NCI-H2029 (cell line): ENCODE results near the gene SNX24.

Experiments
- DNase-seq: peaks from one replicate; lab custom pipeline; 2025; lab: John Stamatoyannopoulos, UW

SNX24 gene

DNA sequence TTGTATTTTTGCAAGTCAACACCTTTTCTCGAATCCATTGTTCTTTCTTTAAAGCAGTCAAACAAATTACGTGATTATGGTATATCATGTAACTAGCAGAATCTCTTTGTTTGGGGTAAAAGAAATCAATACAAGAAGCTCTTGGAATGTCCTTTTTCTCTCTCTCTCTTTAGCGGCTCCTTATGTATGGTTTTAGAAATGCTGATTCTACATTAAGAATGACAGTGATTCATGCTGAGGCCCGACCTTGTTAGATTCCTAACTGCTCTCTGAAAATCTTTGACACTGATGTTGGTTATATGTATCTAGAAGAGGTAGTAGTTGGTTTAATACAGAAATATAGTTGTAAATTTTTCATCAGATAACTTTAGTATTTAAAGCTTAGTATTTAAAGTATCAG lies 76.4 kb downstream of the SNX24 start:
- no peak for DNase-seq

- DNase-seq: no peak
Observed at GRCh38 chr5:122924203-122924602, 78.8 kb downstream of the SNX24 start.

- DNase-seq: no peak
Observed at GRCh38 chr5:122924719-122925395, 79.4 kb downstream of the SNX24 start.

DNA sequence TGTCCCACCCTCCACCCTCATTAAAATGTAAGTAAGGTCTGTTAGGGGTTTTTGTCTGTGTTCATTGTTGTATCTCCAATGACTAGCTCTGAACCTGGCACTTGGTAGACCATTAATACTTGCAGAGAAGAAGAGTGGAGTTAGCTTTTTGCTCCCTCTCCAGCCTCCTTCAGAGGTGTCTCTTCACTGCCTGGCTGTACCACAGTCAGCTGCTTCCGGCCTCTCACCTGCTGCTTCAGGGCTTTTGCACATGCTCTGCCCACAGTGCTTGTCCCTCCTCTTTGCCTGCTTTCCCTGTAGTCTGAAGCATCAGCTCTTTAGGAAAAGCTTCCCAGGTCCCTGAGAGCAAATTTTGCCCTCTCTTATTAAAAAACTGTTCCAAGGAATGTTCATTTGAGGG lies 83.6 kb downstream of the SNX24 start:
- DNase-seq: no peak

DNA sequence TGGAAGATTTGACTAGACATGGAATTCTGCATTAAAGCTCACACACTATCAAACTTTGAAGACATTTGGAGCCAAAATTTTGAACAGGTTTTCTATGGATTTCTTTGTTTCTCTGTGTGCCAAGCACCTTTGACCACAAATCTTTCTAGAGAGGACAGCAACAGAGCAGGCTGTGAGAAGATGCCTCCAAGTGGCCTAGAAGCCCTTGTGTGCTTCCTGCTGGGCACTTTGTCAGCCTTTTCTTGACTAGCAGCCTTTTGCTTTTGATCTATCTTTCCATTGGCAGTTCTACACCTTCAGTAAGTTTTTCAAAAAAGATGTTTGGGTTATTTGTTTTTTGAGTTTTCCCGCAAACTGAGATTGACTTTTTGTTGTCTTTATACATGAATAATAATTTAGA lies 84.6 kb downstream of the SNX24 start:
- no peak for DNase-seq

DNA sequence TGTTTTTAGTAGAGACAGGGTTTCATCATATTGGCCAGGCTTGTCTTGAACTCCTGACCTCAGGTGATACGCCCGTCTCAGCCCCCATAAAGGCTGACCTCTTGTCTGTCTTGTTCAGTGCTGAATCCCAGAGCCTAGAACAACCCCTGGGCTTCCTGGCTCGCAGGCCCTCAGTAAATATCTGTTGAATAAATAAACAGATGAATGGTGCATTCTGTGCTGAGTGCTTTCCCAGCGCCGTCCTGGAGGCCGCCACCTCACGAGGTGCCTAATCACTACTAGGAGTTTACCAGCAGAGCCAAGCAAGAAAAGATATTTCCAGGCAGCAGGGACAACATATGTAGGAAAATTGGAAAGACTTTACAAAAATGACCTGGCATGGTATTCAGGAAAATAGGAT lies 88.5 kb downstream of the SNX24 start:
- peak; percentile 54 for DNase-seq

- no peak for DNase-seq
Observed at GRCh38 chr5:122936088-122936487, 90.7 kb downstream of the SNX24 start.

- peak; percentile 57 for DNase-seq
Observed at GRCh38 chr5:122937914-122938313, 92.5 kb downstream of the SNX24 start.

GRCh38 chr5:122940890-122941289 lies 95.5 kb downstream of the SNX24 start:
- peak; percentile 52 for DNase-seq

- DNase-seq: peak; percentile 13
Observed at GRCh38 chr5:122941737-122942136, 96.3 kb downstream of the SNX24 start.

DNA sequence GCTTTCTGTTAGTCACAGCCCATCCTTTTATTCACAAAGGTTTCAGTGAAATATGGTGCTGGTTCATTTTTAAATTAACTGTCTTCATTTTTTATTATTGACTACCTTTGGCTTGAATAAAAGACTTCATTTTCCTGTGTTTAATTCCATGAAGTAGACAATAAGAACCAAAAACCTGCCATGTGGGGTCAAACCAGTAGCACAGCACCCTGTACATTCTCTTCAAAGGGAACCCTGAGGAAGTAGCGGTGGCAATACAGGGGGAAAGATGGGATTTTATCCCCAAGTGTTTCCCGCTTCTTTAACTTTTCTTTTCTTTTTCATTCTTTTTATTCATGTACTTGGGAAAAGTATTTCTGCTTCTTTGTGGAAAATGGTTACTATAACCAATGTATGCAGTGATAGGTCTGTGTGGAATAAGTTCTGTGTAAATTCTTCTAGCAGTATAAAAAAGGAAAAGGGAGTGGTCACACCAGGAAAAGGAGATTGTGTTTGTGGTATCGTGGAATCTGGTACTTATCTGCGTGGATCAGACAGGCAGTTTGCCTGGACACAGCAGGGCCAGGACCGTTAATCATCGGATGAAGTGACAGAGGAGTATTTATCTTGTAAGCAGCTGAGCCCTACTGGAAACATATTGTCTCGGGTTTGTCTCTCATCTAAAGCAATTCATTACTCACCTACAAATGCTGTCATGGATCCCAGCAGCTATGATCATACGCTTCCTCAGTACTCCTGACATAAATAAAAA lies 96.9 kb downstream of the SNX24 start:
- DNase-seq: peak; percentile 48

- DNase-seq: no peak
Observed at GRCh38 chr5:122943050-122943698, 97.8 kb downstream of the SNX24 start.

DNA sequence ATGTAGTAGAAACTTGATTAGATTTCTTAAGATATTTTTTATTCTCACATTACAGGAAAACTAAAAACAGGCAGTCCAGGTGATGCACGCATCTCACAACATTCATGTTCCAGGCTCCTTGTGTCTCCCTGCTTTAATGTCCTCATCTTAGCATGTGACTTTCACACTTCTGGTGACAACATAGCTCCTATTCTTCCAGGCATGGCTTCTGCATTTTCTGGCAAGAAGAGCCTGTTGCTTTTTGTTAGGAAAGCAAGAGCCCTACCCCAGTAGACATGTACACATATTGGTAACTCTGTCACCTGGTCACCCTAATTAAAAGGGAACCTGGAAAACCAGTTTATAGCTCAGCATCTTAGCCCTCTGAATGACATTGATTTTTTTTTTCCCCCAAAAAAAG lies 98.6 kb downstream of the SNX24 start:
- DNase-seq: no peak

DNA sequence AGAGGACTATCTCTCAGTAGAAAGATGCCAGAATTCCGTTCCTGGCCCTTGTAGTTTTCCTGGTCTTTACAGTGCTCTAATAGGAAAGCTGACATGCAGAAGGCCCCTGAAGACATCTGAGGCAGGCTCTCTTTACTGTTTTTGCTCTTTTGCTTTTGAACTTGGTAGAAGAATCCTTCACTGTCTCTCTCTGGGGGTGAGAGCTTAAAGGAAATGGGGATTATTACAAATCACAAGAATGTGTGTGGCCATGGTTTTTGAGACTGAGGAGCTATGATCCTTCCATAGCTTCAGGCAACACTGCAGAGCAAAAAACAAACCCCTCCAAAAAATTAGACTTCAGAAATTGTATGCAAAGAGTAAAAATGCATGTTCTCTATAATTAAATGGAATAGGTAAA lies 102.0 kb downstream of the SNX24 start:
- DNase-seq: no peak

GRCh38 chr5:122947772-122948171 lies 102.4 kb downstream of the SNX24 start:
- DNase-seq: no peak

- DNase-seq: no peak
Observed at GRCh38 chr5:122948319-122948718, 102.9 kb downstream of the SNX24 start.

- DNase-seq: no peak
Observed at GRCh38 chr5:122951658-122952057, 106.2 kb downstream of the SNX24 start.

- no peak for DNase-seq
Observed at GRCh38 chr5:122954719-122955118, 109.3 kb downstream of the SNX24 start.

DNA sequence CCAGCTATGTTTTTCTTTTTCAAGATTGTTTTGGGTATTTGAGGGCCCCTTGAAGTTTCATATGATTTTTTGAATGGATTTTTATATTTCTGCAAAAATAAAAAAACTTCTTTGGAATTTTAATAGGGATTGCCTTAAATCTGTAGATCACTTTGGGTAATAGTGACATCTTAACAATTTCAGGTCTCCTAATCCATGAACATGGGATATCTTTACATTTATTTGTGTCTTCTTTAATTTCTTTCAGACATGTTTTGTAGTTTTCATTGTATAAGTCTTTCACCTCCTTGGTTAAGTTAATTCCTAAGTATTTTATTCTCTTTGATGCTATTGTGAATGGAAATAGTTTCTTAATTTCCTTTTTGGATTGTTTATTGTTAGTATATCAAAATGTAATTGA lies 112.0 kb downstream of the SNX24 start:
- DNase-seq: no peak

DNA sequence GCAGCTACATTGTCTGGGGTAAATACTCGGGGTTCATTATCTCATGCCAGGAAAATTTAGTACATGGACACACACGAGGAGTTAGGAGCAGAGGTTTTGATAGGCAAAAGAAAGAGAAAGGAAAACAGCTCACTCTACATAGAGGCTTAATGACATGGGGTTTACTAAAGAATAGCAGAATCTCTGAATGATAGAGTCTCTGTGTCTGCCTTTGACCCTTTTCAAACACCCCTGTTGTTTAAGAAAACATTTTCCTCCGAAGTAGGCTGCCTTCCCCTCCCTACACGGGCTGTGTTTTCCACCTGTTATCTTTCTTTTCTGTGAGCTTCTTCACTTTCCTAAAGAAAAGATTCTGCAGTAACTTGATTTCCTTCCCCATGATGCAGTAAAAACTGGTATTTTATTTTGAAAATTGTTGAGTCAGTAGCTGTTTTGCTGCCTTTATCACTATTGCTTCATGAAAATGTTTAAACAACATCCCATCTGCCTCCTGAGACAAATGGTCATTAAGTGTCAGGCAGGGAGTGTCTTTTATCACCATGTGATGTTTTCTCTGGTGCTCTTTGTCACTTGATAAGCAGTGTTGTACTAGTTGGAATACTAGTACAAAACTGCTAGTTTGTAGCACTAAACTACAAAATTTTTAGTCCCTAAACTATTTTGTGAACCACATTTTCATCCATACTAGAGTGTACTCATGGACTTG lies 114.5 kb downstream of the SNX24 start:
- no peak for DNase-seq

DNA sequence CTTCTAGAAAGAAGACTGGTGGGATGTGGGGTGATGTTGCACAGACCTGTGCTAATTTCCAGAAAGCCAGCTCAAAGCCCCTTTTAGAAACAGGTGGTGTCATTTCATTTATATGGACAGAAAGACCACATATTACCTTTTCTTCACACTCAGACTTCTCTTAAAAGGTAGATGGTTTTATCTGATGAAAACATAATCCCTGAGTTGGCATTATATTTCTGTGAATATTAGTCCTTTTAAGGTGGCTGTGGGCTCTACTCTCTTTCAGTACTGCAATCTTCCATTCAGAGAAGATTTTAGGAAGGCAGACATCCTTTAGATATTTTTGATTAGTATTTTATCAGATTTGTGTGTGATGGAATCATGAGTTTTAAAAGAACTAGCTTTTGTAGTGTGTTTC lies 117.9 kb downstream of the SNX24 start:
- no peak for DNase-seq

GRCh38 chr5:122965111-122965510 lies 119.7 kb downstream of the SNX24 start:
- peak; percentile 16 for DNase-seq

DNA sequence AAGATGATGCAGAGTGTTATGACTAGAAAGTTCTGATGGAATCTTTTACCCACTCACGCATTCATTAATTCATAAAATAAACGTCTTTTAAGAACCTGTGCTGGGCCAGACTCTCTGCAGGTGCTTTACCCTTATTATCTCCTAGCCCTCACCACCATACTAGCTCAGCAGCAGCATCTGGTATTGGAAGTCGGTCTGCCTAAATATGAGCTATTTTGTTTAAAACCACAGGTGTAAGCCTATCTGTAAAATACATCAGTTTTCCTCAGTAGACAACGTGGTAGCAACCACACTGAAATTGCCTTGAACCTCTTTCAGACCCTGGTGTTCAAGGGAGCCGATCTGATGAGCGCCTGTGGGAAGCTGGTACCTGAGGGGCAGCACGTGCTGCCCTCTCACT lies 121.7 kb downstream of the SNX24 start:
- no peak for DNase-seq
